Tibial nerve (tissue), 4 donors: ENCODE data around the gene TRMT10B.

ENCODE experiments used
- CTCF ChIP-seq, 5 experiments: fragments of 200-600 bp in 3 of 5; fragments of 450-650 bp in 2 of 5; sonication (generic) in 3 of 5; IDR thresholded peaks; one replicate each; pipeline ENCODE4 v1.5.1; 2016 to 2019; ENCODE audit warnings: antibody characterized with exemption in 5 of 5, mild to moderate bottlenecking in 3 of 5, moderate library complexity in 2 of 5
- EP300 ChIP-seq, 2 donors: sonication (generic); formaldehyde crosslinking; IDR thresholded peaks; one replicate each; pipeline ENCODE4 v1.6.1; 2017; ENCODE audit warnings: antibody characterized with exemption in 2 of 2, mild to moderate bottlenecking in 1 of 2
- POLR2A ChIP-seq, 2 donors: fragments of 450-650 bp; IDR thresholded peaks; one replicate each; pipeline ENCODE4 v1.6.1; 2017; ENCODE audit warnings: antibody characterized with exemption in 2 of 2, mild to moderate bottlenecking in 2 of 2, moderate library complexity in 2 of 2

GRCh38 chr9:37784616-37785483 is 31.2 kb downstream of the TRMT10B start, which contains the start of gene EXOSC3:
- TF ChIP-seq POLR2A (IDR thresholded peaks at IDR 0.05) (peak in 1 of 2 donors; percentile 45), CTCF (IDR thresholded peaks at IDR 0.05) (no peak), EP300 (IDR thresholded peaks at IDR 0.05) (peak in 1 of 2 donors; percentile 87)
